ENCODE measurements around the gene MS4A1. TPM values are rescaled to one million over a fixed set of nuclear protein-coding genes. Genes with fewer than 3 reads are reported as not detected.
"Not testable (repeated sequence)": the region's sequence is repeated elsewhere in the genome, so short reads cannot be mapped to it uniquely, and the experiment has no call there.

MS4A1 gene
- total RNA-seq, 1 donor from 2014 or later = not detected

DNA sequence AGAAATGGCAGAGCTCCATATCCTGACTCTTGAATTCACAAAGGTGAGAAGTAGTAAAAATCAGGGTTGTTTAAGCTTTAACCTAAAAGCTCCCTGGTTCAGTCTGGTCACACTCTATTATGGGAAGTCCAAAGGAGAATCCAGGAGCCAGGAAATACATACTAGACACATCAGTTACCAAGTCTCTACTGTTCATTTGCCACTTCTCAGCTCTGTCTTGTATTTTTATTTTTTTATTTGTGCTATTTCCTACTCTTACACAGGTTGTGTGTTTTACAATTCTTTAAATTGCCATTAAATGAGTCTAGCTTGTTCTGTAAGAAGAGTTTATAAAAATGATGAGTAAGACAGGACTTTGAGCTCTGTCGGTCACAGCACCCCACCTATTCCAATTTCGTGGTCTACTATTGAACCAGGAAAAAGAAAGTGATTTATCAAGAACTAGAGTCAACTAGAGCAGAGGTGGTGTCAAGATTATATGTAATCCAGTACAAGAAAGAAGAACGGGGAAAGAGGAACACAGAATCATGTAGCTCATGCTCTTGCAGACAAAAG is 46.7 kb downstream of the MS4A1 start:
- H3K36me3 ChIP-seq (ENCODE audit: control insufficient read depth, insufficient read depth, low read length) = no peaks in the 10 kb centered on the region
- no peak for DNase-seq (ENCODE audit: low read depth)
- no peaks in the 10 kb centered on the region for H3K27me3 ChIP-seq (ENCODE audit: control insufficient read depth, insufficient read depth, low read length)
- TF ChIP-seq, protein P1, sequence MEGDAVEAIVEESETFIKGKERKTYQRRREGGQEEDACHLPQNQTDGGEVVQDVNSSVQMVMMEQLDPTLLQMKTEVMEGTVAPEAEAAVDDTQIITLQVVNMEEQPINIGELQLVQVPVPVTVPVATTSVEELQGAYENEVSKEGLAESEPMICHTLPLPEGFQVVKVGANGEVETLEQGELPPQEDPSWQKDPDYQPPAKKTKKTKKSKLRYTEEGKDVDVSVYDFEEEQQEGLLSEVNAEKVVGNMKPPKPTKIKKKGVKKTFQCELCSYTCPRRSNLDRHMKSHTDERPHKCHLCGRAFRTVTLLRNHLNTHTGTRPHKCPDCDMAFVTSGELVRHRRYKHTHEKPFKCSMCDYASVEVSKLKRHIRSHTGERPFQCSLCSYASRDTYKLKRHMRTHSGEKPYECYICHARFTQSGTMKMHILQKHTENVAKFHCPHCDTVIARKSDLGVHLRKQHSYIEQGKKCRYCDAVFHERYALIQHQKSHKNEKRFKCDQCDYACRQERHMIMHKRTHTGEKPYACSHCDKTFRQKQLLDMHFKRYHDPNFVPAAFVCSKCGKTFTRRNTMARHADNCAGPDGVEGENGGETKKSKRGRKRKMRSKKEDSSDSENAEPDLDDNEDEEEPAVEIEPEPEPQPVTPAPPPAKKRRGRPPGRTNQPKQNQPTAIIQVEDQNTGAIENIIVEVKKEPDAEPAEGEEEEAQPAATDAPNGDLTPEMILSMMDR (IDR thresholded peaks at IDR 0.05; ENCODE audit: insufficient read depth, low read length, poor library complexity, severe bottlenecking) = no peak
- no peak overlapping the region for H3K4me3 ChIP-seq (ENCODE audit: low read depth, low read length)

DNA sequence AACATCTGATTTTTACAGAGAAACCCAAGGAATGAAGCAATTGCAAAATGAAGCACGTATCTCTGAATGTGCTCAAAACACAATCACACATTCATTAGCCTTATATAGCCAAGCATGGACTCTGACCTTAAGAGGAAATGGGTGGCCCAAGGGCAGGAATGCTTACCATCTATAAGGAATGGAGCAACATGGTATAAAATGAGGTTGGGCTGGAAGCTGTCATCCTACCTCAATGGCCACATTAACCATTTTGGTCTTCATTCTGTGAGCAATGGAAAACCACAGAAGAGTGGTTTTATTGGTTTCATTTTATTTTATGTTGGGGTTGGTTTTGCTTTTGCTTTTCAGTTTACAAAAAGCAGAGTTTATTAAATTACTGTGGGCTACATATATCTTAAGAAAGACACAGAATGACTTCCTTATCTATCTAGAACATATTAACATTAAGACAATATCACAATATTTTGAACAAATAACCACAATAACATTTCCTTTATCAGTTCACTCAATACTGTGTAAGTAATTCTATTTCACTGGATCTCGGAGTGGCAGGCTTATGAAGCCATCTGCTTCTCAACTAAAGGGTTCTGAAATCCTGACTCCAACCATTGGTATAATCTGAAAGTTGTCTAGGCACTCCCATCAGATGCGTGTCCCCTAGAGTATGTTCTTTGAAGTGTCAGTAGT is 48.7 kb downstream of the MS4A1 start:
- H3K36me3 ChIP-seq (ENCODE audit: control insufficient read depth, insufficient read depth, low read length) = no peaks in the 10 kb centered on the region
- TF ChIP-seq, protein P1 (IDR thresholded peaks at IDR 0.05; ENCODE audit: insufficient read depth, low read length, poor library complexity, severe bottlenecking) = no peak
- H3K27me3 ChIP-seq (ENCODE audit: control insufficient read depth, insufficient read depth, low read length) = no peaks in the 10 kb centered on the region
- H3K4me3 ChIP-seq (ENCODE audit: low read depth, low read length) = no peak overlapping the region
- no peak for DNase-seq (ENCODE audit: low read depth)

DNA sequence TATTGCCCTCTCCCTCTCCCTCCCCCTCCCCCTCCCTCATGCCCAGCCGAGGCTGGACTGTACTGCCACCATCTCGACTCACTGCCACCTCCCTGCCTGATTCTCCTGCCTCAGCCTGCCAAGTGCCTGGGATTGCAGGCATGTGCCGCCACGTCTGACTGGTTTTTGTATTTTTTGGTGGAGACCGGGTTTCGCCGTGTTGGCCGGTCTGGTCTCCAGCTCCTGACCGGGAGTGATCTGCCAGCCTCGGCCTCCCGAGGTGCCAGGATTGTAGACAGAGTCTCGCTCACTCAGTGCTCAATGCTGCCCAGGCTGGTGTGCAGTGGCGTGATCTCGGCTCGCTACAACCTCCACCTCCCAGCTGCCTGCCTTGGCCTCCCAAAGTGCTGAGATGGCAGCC is 54.0 kb downstream of the MS4A1 start:
- not testable (repeated sequence) for H3K4me3 ChIP-seq (ENCODE audit: low read depth, low read length); H3K27me3 ChIP-seq (ENCODE audit: control insufficient read depth, insufficient read depth, low read length); H3K36me3 ChIP-seq (ENCODE audit: control insufficient read depth, insufficient read depth, low read length); DNase-seq (ENCODE audit: low read depth)

DNA sequence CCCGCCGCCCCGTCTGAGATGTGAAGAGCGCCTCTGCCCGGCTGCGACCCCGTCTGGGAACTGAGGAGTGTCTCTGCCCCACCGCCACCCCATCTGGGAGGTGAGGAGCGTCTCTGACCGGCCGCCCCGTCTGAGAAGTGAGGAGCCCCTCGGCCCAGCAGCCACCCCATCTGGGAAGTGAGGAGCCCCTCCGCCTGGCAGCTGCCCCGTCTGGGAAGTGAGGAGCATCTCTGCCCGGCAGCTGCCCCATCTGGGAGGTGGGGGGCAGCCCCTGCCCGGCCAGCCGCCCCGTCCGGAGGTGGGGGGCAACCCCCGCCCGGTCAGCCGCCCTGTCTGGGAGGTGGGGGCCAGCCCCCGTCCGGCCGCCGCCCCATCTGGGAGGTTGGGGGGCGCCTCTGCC is 54.6 kb downstream of the MS4A1 start:
- not testable (repeated sequence) for H3K27me3 ChIP-seq (ENCODE audit: control insufficient read depth, insufficient read depth, low read length)

DNA sequence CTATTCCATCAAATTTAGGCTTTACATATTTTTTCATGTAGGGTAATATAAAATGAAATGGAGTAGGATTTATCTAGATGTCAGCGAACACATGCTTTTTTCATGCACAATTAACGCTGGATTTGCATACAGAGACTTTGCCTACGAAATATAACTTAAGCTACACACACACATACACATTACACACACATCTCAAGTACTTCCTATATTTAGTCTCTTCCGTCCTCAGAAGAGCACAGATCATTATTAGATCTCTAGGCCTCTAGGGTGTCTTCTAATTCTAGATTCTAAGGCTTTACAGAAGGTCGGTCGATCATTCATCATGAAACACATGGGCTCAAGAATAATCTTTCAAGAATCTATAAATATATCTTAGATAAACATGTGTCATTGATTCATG is 55.7 kb downstream of the MS4A1 start:
- TF ChIP-seq, protein P1 (IDR thresholded peaks at IDR 0.05; ENCODE audit: insufficient read depth, low read length, poor library complexity, severe bottlenecking) = no peak
- DNase-seq (ENCODE audit: low read depth) = no peak
- Histone ChIP-seq H3K27me3 (ENCODE audit: control insufficient read depth, insufficient read depth, low read length) (no peaks in the 10 kb centered on the region), H3K36me3 (ENCODE audit: control insufficient read depth, insufficient read depth, low read length) (no peaks in the 10 kb centered on the region), H3K4me3 (ENCODE audit: low read depth, low read length) (no peak overlapping the region)

More for the DNA sequence above, 54.6 kb downstream of the MS4A1 start:
- not testable (repeated sequence) for H3K4me3 ChIP-seq (ENCODE audit: low read depth, low read length); DNase-seq (ENCODE audit: low read depth); H3K36me3 ChIP-seq (ENCODE audit: control insufficient read depth, insufficient read depth, low read length)

DNA sequence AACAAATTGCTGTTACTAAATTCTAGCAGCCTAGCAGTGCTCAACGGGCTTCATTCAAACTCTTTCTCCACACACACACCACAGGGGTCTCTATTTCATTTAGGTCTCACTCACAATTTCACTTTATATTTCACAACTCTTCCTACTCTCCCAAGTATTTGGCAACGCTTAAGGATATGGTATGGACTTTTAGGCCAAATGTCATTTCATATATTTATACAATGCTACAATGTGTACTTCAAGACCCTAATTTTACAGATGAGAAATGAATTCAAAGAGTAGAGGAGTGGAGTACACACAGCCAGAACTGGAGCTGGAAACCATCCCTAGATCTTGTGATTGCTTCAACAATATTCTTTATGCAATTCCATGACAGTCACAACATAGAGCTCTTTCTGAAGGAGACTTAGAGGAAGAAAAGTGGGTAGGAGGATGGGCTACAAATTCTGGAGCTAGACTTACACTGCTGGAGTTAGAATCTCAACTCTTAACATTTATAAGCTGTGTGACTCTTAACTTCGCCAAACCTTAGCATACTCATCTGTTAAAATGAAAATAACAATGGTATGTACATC is 57.1 kb downstream of the MS4A1 start:
- TF ChIP-seq, protein P1 (IDR thresholded peaks at IDR 0.05; ENCODE audit: insufficient read depth, low read length, poor library complexity, severe bottlenecking) = no peak
- H3K36me3 ChIP-seq (ENCODE audit: control insufficient read depth, insufficient read depth, low read length) = no peaks in the 10 kb centered on the region
- no peak overlapping the region for H3K4me3 ChIP-seq (ENCODE audit: low read depth, low read length)

More for the DNA sequence above, 57.1 kb downstream of the MS4A1 start:
- no peak for DNase-seq (ENCODE audit: low read depth)
- no peaks in the 10 kb centered on the region for H3K27me3 ChIP-seq (ENCODE audit: control insufficient read depth, insufficient read depth, low read length)

Measured in kidney epithelial cell (primary cell).